Lung microvascular endothelial cell (primary cell): ENCODE data around the gene THOP1. TPM values are rescaled to one million over a fixed set of nuclear protein-coding genes. Genes with fewer than 3 reads are reported as not detected.
"Not testable (repeated sequence)": the region's sequence is repeated elsewhere in the genome, so short reads cannot be mapped to it uniquely, and the experiment has no call there.

Experiments used
- DNase-seq, 2 donors: peaks; one replicate each; pipeline versions ENCODE4 v3.0.0 to v3.0.0-alpha.2; 2010; ENCODE audit warnings: low read depth in 2 of 2
- total RNA-seq: library from RNA; depleted of rRNA; stranded (reverse); fragments of >200 nt; gene quantifications from 2 replicates; pipeline ENCODE4 v1.2.1, GENCODE V29; 2014

The THOP1 gene
- total RNA-seq, 1 donor from 2014 or later: 26.6 TPM

- not testable (repeated sequence) for DNase-seq
Measured at GRCh38 chr19:2817237-2817829, 32.0 kb downstream of the THOP1 start.

DNA sequence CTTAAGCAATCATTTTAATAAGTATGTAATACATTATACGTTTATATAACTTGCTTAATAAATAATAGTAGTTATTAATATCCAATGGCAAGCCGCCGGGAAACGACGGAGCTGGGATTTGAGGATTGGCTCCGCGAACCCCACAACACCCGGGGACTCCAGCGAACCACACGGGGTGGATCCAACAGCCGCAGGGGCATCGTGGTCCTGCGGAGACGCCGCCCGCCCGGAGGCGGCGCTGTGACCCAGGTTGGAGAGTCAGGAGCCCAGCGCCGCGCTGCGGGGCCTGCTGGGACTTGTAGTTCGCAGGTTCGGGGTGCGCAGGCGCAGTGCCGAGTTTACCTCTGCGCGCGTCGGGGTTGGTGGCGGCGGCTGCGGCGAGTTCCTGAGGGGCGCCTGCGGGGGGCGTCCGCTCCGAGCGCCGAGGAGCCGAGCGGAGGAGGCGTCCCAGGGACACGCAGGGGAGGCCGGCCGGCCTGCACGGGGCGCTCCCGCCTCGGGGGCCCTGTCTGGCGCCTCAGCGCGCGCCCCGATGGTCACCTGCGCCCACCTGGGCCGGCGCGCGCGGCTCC lies 34.3 kb downstream of the THOP1 start, which contains the start of gene ZNF554:
Gene ZNF554, plus strand, starts transcription at position 329 of the 572 bp plus-strand sequence. Its CDS starts 204 bp downstream, at position 533.
- peak; percentile 96 to 98 for DNase-seq

DNA sequence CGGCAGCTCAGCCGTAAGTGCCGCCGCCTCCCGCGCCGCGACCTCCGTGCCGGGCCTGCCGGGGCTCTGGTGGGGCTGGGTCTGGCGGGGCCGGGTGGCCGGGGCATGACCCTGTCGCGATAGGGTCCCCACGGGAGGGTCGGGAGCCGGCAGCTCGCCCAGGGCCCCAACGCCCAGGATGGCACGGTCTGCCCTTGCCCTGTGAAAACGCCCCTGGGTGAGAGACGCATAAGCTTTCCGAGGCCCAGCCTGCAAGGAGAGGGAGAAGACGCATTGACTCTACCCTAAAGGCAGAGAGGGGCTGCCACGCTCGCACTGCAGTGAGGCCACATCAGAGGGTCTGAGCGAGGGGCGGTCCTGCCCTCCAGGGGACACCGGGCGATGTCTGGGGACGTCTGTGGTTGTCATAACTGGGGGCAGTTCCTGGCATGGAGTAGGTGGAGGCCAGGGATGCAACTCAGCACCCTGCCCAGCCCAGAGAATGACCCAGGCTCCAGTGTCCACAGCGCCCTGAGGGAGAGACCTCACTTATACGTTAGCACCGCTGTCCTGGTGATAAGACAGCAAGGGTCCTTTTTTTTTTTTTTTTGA lies 34.9 kb downstream of the THOP1 start:
- no peak for DNase-seq

DNA sequence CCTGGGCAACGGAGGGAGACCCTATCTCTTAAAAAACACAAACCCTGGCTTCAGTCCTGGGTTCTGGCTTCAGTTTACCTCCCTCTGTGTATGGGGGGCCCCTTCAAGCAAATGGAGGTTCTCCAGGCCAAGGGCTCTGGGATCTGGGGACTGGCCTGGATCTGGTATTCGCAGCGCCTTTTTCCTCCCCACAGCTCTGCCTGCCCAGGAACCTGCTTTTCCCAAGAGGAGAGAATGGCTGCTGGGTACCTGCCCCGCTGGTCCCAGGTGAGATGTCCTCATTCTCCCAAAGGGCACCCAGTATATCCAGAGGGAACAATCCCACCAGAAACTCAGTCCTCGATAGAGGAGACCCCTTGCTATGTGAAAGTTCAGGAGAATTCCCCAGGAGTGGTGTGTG lies 37.5 kb downstream of the THOP1 start:
- no peak for DNase-seq

DNA sequence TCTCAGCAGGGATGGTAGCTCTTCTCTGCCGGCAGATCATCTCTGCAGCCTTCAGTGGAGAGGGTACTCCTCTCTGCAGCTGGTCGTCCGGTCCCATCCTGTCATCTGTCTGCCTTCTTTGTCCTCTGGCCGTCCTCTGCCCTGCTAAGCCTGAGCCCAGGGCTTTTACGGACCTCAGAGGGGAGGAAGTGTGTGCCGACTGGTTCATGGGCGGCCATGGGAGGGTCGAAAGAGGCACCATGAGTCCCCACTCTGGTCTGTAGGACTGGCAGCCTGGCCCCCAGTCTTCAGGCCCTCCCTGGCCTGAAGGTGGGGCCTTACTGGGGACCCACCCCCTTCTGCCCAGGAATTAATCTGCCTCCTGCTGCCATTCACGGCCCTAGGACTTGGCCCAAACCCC lies 38.3 kb downstream of the THOP1 start:
- DNase-seq: no peak

- DNase-seq: no peak
Measured at GRCh38 chr19:2824129-2824528, 38.8 kb downstream of the THOP1 start.

DNA sequence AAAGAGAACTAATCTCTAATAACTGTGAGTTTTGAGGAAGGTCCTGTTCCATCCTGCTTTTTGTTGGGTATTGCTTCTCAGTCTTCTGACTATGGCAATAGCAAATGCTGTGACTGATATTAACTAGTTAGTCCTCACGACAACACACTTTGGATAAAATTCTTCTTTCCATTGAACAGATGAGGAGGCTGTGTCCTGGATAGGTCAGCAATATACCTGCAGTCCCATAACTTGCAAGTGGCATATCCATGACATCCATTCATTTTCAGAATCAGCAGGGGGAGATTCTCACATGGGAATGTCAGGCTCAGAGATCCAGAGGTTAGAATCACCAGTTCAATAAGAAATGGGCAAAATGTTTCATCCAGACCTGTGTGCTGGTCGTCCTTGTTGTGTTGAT lies 41.7 kb downstream of the THOP1 start:
- DNase-seq: no peak

GRCh38 chr19:2827840-2828489 lies 42.7 kb downstream of the THOP1 start:
- no peak for DNase-seq

GRCh38 chr19:2834294-2834871 lies 49.1 kb downstream of the THOP1 start:
- DNase-seq: no peak

DNA sequence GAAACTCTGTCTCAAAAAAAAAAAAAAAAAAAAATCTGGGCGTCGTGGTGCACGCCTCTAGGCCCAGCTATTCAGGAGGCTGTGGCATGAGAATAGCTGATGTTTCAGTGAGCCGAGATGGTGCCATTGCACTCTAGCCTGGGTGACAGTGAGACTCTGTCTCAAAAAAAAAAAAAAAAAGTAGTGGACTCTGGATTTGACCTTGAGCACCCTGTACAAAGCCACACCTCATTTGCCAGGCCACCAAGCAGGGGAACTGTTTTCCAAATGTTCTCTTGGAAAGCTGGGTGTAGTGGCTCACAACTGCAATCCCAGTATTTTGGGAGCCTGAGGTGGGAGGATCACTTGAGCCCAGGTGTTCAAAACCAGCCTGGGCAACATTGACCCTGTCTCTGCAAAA lies 52.1 kb downstream of the THOP1 start:
- no peak for DNase-seq

DNA sequence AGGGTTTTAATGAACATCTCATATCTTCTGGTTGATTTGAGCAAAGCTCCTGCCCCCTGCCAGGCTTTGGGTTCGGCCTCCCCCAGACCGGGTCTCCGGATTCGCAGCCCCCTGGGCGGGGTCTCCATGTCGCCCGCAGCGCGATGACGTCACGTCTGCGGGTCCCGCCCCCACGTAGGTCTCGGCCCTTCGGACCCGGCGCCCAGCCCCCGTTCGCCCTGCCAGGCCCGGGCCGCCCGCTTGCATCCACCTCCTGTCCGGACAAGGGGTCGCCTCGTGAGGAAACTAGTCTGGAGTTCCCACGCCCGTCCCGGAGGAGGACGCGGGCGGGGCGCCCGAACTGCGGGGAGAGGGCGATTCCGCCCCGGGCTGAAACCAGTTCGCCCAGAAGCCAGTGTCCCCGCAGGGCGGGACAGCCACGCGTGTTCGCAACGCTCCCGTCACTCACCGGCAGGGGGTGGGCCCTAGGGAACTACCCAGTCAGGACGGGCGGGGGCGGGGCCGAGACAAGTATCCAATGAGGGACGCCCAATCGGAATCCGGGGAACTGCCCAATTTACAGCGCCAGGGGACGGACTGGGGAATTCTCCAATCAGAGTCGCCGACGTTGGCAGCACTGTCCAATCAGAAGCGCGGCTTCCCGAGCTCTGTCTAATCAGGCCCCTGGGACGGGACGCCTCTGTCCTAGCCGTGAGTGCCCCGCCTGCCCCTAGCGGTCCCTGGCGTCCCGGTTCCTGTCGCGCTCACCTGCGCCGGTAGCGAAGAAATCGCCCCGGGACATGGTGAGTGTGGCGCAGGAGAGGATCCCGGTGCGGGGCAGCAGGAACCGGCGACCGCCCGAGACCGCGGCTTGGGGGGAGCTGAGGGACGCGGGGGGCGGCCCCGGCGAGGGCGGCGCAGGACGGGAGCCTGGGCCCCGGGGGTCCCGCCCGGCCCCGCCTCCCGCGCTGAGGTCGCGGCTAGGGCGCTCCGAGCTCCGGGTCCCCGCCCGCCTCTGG lies 55.8 kb downstream of the THOP1 start, which contains the start of gene ZNF555:
Gene ZNF555, plus strand, starts transcription at position 682 of the 998 bp plus-strand sequence. Its CDS starts 98 bp downstream, at position 780.
- DNase-seq: peak; percentile 99 to 100

GRCh38 chr19:2841855-2842574 lies 56.7 kb downstream of the THOP1 start:
- DNase-seq: no peak

DNA sequence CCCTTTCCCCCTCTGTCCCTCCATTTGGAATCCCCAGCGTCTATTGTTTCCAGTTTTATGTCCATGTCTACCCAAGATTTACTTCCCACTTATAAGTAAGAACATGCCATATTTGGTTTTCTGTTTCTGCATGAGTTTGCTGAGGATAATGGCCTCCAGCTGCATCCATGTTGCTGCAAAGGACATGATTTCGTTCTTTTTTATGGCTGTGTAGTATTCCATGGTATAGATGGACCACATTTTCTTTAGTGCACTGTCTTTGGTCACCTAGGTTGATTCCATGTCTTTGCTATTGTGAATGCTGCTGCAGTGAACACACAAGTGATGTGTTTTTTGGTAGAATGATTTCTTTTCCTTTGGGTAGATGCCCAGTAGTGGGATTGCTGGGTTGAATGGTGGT lies 59.8 kb downstream of the THOP1 start:
- DNase-seq: no peak

DNA sequence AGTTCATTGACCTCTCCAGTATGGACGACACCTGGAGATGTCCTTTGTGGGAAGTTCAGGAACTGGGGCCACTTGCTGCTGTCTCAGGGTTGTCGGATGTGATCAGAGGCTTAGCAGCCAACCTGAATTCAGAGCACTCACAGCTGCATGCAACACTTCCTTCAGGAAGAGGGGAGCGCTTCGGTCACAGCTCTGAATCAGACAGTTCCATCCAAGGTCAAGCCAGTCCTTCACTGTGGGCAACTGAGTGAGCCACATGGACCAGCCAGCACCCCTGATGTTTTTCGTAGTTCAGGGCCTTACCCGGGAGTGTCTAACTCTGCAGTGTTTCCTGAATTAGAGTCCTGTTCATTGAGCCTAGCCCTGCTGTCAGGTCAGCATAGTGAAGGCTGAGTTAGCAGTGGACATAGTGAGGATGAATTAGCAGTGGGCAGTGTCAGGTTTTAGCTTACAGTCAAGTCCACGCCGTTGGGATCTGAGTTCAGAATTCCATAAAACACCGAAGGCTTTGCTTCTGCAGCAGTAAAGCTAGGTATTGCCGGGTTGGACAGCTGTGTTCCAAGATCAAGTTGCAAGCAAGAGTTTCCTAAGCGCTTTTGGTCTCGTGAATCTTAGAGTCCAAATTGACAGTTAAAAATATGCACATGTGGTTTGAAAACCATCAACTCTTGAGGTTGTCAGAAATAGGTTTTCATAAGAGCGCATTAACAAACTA lies 61.0 kb downstream of the THOP1 start:
- peak in 1 of 2 donors; percentile 18 for DNase-seq

DNA sequence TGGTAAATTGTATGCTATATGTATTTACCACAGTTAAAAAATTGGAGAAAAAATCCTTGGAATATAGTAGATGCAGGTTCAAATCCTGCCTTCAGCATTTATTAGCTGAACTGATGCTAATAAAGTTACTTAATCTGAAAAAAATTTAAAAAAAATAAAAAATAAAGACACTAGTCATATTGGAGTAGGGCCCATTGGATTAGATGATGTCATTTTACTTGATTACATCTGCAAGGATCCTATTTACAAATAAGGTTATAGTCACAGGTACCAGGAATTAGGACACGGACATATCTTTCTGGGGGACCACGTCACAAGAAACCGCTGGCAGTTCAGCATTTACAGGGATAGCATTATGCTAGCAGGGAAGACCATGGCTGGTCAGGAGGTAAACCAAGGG lies 62.2 kb downstream of the THOP1 start:
- no peak for DNase-seq

GRCh38 chr19:2848616-2849015 lies 63.3 kb downstream of the THOP1 start:
- no peak for DNase-seq

GRCh38 chr19:2850256-2850925 lies 65.1 kb downstream of the THOP1 start:
- peak in 1 of 2 donors; percentile 47 for DNase-seq

DNA sequence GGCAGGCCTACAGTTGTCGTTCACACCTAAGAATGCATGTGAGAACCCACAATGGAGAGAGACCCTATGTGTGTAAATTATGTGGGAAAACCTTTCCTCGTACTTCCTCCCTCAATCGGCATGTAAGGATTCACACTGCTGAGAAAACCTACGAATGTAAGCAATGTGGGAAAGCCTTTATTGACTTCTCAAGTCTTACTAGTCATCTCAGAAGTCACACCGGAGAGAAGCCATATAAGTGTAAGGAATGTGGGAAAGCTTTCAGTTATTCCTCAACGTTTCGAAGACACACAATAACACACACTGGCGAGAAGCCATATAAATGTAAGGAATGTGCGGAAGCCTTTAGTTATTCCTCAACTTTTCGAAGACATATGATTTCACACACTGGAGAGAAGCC lies 67.3 kb downstream of the THOP1 start:
- no peak for DNase-seq

DNA sequence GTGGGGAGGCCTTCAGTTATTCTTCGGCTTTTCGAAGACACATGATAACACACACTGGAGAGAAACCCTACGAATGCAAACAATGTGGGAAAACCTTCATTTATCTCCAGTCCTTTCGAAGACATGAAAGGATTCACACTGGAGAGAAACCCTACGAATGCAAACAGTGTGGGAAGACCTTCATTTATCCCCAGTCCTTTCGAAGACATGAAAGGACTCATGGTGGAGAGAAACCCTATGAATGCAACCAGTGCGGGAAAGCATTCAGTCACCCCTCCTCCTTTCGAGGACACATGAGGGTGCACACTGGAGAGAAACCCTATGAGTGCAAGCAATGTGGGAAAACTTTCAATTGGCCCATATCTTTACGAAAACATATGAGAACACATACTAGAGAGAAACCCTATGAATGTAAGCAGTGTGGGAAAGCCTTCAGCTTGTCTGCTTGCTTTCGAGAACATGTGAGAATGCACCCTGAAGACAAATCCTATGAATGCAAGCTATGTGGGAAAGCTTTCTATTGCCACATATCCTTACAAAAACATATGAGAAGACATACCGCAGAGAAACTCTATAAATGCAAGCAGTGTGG lies 67.8 kb downstream of the THOP1 start:
- DNase-seq: no peak
